Activated gamma-delta T cell treated with anti-CD3 and anti-CD28 coated beads, Interleukin-2, amount 50 U/mL, for 16 hours (primary cell): ENCODE measurements around the gene RPL18.
"Not testable (repeated sequence)": the region's sequence is repeated elsewhere in the genome, so short reads cannot be mapped to it uniquely, and the experiment has no call there.

ENCODE experiments used
- DNase-seq: peaks from one replicate; pipeline ENCODE4 v3.0.0-alpha.2; 2020; ENCODE audit warnings: low read depth

RPL18 gene

GRCh38 chr19:48588670-48589401 lies 30.1 kb downstream of the RPL18 start:
- peak; percentile 80 for DNase-seq

- no peak for DNase-seq
Measured at GRCh38 chr19:48587387-48587786, 31.6 kb downstream of the RPL18 start.

- DNase-seq: no peak
Measured at GRCh38 chr19:48582168-48582567, 36.8 kb downstream of the RPL18 start.

GRCh38 chr19:48578891-48579290 lies 40.1 kb downstream of the RPL18 start:
- DNase-seq: no peak

- DNase-seq: not testable (repeated sequence)
Measured at GRCh38 chr19:48577908-48578307, 41.1 kb downstream of the RPL18 start.

GRCh38 chr19:48575931-48576622 lies 42.9 kb downstream of the RPL18 start:
- DNase-seq: no peak

GRCh38 chr19:48573163-48573505 lies 45.8 kb downstream of the RPL18 start:
- no peak for DNase-seq

- DNase-seq: no peak
Measured at GRCh38 chr19:48571378-48572162, 47.4 kb downstream of the RPL18 start.

GRCh38 chr19:48569814-48570213 lies 49.2 kb downstream of the RPL18 start:
- no peak for DNase-seq

GRCh38 chr19:48568345-48568886 lies 50.6 kb downstream of the RPL18 start:
- no peak for DNase-seq
